GM12875 (cell line): ENCODE measurements around the gene GSC2.

Source experiments
- H3K4me3 ChIP-seq: one replicate; pipeline ENCODE4 v1.5.1; 2011; ENCODE audit warnings: low read depth, low read length, control low read depth
- CTCF ChIP-seq: IDR thresholded peaks from 2 replicates; pipeline ENCODE4 v1.5.1; 2011; ENCODE audit warnings: low read depth, mild to moderate bottlenecking, control low read depth, inconsistent platforms, low read length, moderate library complexity, borderline replicate concordance; ENCODE audit not compliant: insufficient read depth

The GSC2 gene

GRCh38 chr22:19148417-19149046 is 1.6 kb downstream of the GSC2 start:
- no peak for TF ChIP-seq CTCF
- no peak overlapping the region for H3K4me3 ChIP-seq

DNA sequence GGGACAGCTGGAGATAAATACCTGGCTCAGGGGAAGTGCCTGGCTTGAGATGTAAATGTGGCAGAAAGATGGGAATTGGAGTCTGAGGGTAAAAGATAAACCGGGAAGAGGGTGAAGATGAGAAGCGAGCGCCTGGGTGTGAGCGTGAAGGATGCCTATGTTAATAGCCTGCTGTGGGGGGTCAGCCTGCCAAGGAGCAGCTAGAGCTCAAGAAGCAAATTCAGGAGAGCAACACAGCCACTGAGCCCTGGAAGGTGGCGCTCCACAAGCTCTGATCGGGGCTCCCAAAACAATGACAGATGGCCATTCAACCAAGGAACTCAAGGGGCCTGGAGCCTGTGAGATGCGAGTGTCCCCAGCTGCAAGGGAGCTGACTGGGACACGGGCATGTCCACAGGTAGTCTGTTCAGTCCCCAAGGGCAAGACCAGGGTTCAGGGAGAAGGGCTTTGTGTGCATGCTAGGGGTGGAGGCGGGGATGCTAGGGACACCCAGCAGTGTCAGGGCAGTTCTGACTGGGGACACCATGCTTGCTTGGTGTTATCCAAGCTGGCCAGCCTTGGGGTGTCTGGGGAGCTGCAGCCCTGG is 2.8 kb downstream of the GSC2 start:
- no peak overlapping the region for H3K4me3 ChIP-seq
- TF ChIP-seq CTCF: no peak

DNA sequence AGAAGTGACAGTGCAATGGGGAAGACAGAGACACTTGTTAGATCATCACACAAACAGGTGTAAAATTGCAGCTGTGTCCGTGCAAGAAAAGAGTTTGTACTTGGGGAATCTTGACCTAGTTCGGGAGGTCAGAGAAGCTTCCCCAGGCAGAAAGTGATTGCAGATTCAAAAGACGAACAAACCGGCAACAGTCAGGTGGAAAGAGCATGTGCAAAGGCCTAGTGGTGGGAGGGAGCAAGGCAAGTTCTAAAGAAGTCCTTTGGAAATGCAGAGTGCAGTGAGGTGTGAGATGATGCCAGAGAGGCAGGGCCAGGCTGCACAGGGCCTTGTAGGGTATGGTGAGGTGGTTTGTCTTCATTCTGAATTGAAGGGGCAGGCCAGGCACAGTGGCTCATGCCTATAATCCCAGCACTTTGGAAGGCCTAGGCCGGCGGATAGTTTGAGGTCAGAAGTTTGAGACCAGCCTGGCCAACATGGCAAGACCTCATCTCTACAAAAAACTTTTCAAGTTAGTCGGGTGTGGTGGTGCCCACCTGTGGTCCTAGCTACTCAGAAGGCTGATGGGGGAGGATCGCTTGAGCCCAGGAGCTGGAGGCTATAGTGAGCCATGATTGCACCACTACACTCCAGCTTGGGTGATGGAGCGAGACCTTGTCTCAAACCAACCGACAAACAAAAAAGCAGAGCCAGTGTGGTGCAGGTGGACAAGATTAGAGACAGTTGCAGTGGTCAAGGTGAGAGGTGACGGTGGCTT is 3.7 kb downstream of the GSC2 start:
- TF ChIP-seq CTCF: no peak
- H3K4me3 ChIP-seq: no peak overlapping the region

DNA sequence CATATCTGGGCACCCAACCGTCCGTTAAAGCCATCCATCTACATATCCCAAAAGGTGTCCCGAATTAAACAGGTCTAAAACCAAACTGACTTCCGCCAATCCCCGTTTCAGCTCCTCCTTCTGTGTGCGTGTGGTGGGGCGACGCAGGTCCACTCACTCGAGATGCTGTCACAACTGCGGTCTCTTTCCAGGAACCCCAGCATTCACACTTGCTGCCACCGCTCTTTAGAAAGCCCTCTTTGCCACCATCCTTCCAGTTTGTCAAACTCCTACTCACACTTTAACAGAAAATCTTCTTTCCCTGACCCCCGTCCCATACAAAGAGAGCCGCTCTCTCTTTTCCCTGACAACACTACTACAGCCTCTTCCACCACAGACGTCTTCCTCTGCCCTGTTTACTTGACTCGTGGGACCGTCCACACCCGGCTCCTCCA is 6.1 kb downstream of the GSC2 start:
- TF ChIP-seq CTCF: no peak

DNA sequence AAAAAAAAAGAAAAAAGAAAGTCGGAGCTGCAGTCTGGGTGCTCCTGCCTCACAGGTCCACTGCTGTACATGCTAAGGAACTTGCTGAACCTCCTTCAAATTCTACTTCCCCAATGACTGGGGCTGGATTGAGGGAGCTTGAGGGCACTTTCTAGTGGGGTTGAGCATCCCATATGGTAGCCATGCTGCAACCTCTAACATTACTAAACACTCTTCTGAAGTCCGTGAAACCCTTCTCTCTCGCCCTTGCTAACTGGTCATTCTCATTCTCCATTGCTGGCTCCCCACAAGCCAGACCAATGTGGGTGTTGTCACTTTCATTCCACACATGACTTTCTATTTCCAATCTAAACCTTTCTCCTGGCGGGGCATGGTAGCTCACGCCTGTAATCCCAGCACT is 6.9 kb downstream of the GSC2 start:
- H3K4me3 ChIP-seq: no peak overlapping the region

More for the DNA sequence above, 6.1 kb downstream of the GSC2 start:
- peak overlapping the region; percentile 85 for H3K4me3 ChIP-seq

GRCh38 chr22:19142394-19142793 is 7.7 kb downstream of the GSC2 start:
- H3K4me3 ChIP-seq: no peak overlapping the region
- TF ChIP-seq CTCF: no peak

More for the DNA sequence above, 6.9 kb downstream of the GSC2 start:
- TF ChIP-seq CTCF: no peak
